WTC11 (cell line): ENCODE results near the gene NCKAP5L. TPM values are rescaled to one million over a fixed set of nuclear protein-coding genes. Genes with fewer than 3 reads are reported as not detected.
A peak's percentile ranks its signal among the peaks of the same experiment; 100 is the strongest.
"Not testable (repeated sequence)": the region's sequence is repeated elsewhere in the genome, so short reads cannot be mapped to it uniquely, and the experiment has no call there.

Source experiments
- ATAC-seq: fragments of 200-7000 bp; cut with Tn5 transposase; 2 replicates; pipeline ENCODE4 v1.10.0; 2021; ENCODE audit warnings: mild to moderate bottlenecking, moderate library complexity
- CTCF ChIA-PET: fragments of 300-600 bp; sonication (Branson Sonifier 250); formaldehyde crosslinking; loops from one replicate; lab custom pipeline; 2021; ENCODE audit warnings: antibody characterized with exemption; lab: Charles Lee
- POLR2A ChIA-PET: fragments of 350-600 bp; sonication (Branson Sonifier 250); formaldehyde crosslinking; loops from one replicate; lab custom pipeline; 2021; ENCODE audit warnings: antibody characterized with exemption; lab: Charles Lee
- DNase-seq: peaks from one replicate; pipeline ENCODE4 v3.0.0; 2021; ENCODE audit warnings: low spot score
- H3K27ac Mint-ChIP-seq: 2 replicates; pipeline ENCODE4 v1.8.0; 2021; ENCODE audit warnings: mixed read lengths
- H3K27me3 Mint-ChIP-seq: 2 replicates; pipeline ENCODE4 v1.8.0; 2021; ENCODE audit warnings: low read depth, mild to moderate bottlenecking, moderate library complexity, mixed read lengths
- H3K36me3 Mint-ChIP-seq: 2 replicates; pipeline ENCODE4 v1.8.0; 2021; ENCODE audit warnings: mixed read lengths
- H3K4me1 Mint-ChIP-seq: 2 replicates; pipeline ENCODE4 v1.8.0; 2022; ENCODE audit warnings: mixed read lengths
- H3K4me3 Mint-ChIP-seq: 2 replicates; pipeline ENCODE4 v1.8.0; 2021; ENCODE audit warnings: mild to moderate bottlenecking, moderate library complexity, mixed read lengths
- H3K9me3 Mint-ChIP-seq: 2 replicates; pipeline ENCODE4 v1.8.0; 2021; ENCODE audit warnings: mixed read lengths
- ATF1 ChIP-seq: sonication (generic); formaldehyde crosslinking; IDR thresholded peaks from 2 replicates; pipeline ENCODE4 v1.8.1; 2023; ENCODE audit warnings: mild to moderate bottlenecking, moderate library complexity, missing genetic modification reagents
- ATF2 ChIP-seq: sonication (generic); formaldehyde crosslinking; IDR thresholded peaks from 2 replicates; pipeline ENCODE4 v1.8.1; 2022; ENCODE audit warnings: low read depth, missing genetic modification reagents, borderline replicate concordance
- ATF3 ChIP-seq: sonication (generic); formaldehyde crosslinking; conservative IDR thresholded peaks from 2 replicates; pipeline ENCODE4 v1.8.1; 2022; ENCODE audit warnings: mild to moderate bottlenecking, missing genetic modification reagents
- CDX4 ChIP-seq: fragments of 250-450 bp; sonication (Bioruptor Pico); IDR thresholded peaks from 2 replicates; pipeline ENCODE4 v1.9.0; 2021; ENCODE audit warnings: moderate library complexity, mild to moderate bottlenecking, inconsistent platforms, borderline replicate concordance
- CREB1 ChIP-seq: sonication (generic); formaldehyde crosslinking; IDR thresholded peaks from 2 replicates; pipeline ENCODE4 v1.8.0; 2023; ENCODE audit warnings: mild to moderate bottlenecking, missing genetic modification reagents
- CTCF ChIP-seq: fragments of 200-600 bp; IDR thresholded peaks from 2 replicates; pipeline ENCODE4 v1.8.0; 2022; ENCODE audit warnings: antibody characterized with exemption
- EMX1 ChIP-seq: fragments of 250-450 bp; sonication (Bioruptor Pico); IDR thresholded peaks from 2 replicates; pipeline ENCODE4 v1.8.0; 2021; ENCODE audit warnings: mild to moderate bottlenecking
- ERG ChIP-seq: fragments of 250-450 bp; sonication (Bioruptor Pico); IDR thresholded peaks from 2 replicates; pipeline ENCODE4 v1.8.0; 2021; ENCODE audit warnings: mild to moderate bottlenecking
- ESRRA ChIP-seq: sonication (generic); formaldehyde crosslinking; IDR thresholded peaks from 2 replicates; pipeline ENCODE4 v1.8.1; 2022; ENCODE audit warnings: mild to moderate bottlenecking, missing genetic modification reagents, borderline replicate concordance
- GABPB1 ChIP-seq: sonication (generic); formaldehyde crosslinking; IDR thresholded peaks from 2 replicates; pipeline ENCODE4 v1.8.1; 2023; ENCODE audit warnings: mild to moderate bottlenecking, missing genetic modification reagents
- JUN ChIP-seq: sonication (generic); formaldehyde crosslinking; IDR thresholded peaks from 2 replicates; pipeline ENCODE4 v1.8.0; 2023; ENCODE audit warnings: mild to moderate bottlenecking, missing genetic modification reagents
- KAT7 ChIP-seq: sonication (generic); formaldehyde crosslinking; IDR thresholded peaks from 2 replicates; pipeline ENCODE4 v1.8.1; 2023; ENCODE audit warnings: missing genetic modification reagents, mild to moderate bottlenecking, borderline replicate concordance
- MLX ChIP-seq: sonication (generic); formaldehyde crosslinking; IDR thresholded peaks from 2 replicates; pipeline ENCODE4 v1.8.1; 2023; ENCODE audit warnings: mild to moderate bottlenecking, missing genetic modification reagents, moderate library complexity
- MXD4 ChIP-seq: fragments of 250-450 bp; sonication (Bioruptor Pico); IDR thresholded peaks from 2 replicates; pipeline ENCODE4 v1.8.0; 2021; ENCODE audit warnings: mild to moderate bottlenecking, moderate library complexity, borderline replicate concordance
- MYBL2 ChIP-seq: sonication (generic); formaldehyde crosslinking; IDR thresholded peaks from 2 replicates; pipeline ENCODE4 v1.8.1; 2023; ENCODE audit warnings: mild to moderate bottlenecking, moderate library complexity, missing genetic modification reagents
- NFATC4 ChIP-seq: fragments of 250-450 bp; sonication (Bioruptor Pico); IDR thresholded peaks from 2 replicates; pipeline ENCODE4 v1.9.0; 2021; ENCODE audit warnings: mild to moderate bottlenecking
- NFYB ChIP-seq: sonication (generic); formaldehyde crosslinking; conservative IDR thresholded peaks from 2 replicates; pipeline ENCODE4 v1.8.0; 2022; ENCODE audit warnings: low read depth, missing genetic modification reagents
- NR1H2 ChIP-seq: sonication (generic); formaldehyde crosslinking; IDR thresholded peaks from 2 replicates; pipeline ENCODE4 v1.9.0; 2021; ENCODE audit warnings: mild to moderate bottlenecking, moderate library complexity, missing genetic modification reagents
- NR3C1 ChIP-seq: sonication (generic); formaldehyde crosslinking; conservative IDR thresholded peaks from 2 replicates; pipeline ENCODE4 v1.8.1; 2023; ENCODE audit warnings: low read depth, mild to moderate bottlenecking, missing genetic modification reagents
- OVOL2 ChIP-seq: fragments of 250-450 bp; sonication (Bioruptor Pico); IDR thresholded peaks from 2 replicates; pipeline ENCODE4 v1.9.0; 2021; ENCODE audit warnings: mild to moderate bottlenecking, borderline replicate concordance
- SMAD3 ChIP-seq: sonication (generic); formaldehyde crosslinking; IDR thresholded peaks from 2 replicates; pipeline ENCODE4 v1.8.0; 2022; ENCODE audit warnings: missing genetic modification reagents, mild to moderate bottlenecking, borderline replicate concordance
- TEAD4 ChIP-seq: sonication (generic); formaldehyde crosslinking; IDR thresholded peaks from 2 replicates; pipeline ENCODE4 v1.8.0; 2022; ENCODE audit warnings: mild to moderate bottlenecking, missing genetic modification reagents
- TP53 ChIP-seq: sonication (generic); formaldehyde crosslinking; IDR thresholded peaks from 2 replicates; pipeline ENCODE4 v1.8.1; 2023; ENCODE audit warnings: mild to moderate bottlenecking, missing genetic modification reagents
- USF2 ChIP-seq: sonication (generic); formaldehyde crosslinking; IDR thresholded peaks from 2 replicates; pipeline ENCODE4 v1.8.1; 2023; ENCODE audit warnings: mild to moderate bottlenecking, missing genetic modification reagents, moderate library complexity
- ZMAT4 ChIP-seq: fragments of 250-450 bp; sonication (Bioruptor Pico); IDR thresholded peaks from 2 replicates; pipeline ENCODE4 v1.9.0; 2021; ENCODE audit warnings: mild to moderate bottlenecking
- ZNF121 ChIP-seq: sonication (generic); formaldehyde crosslinking; IDR thresholded peaks from 2 replicates; pipeline ENCODE4 v1.8.0; 2023; ENCODE audit warnings: missing genetic modification reagents
- ZNF232 ChIP-seq: sonication (generic); formaldehyde crosslinking; IDR thresholded peaks from 2 replicates; pipeline ENCODE4 v1.8.0; 2022; ENCODE audit warnings: mild to moderate bottlenecking, missing genetic modification reagents
- ZNF263 ChIP-seq: sonication (generic); formaldehyde crosslinking; IDR thresholded peaks from 2 replicates; pipeline ENCODE4 v1.8.1; 2022; ENCODE audit warnings: low read depth, mild to moderate bottlenecking, moderate library complexity, missing genetic modification reagents
- ZNF416 ChIP-seq: fragments of 250-450 bp; sonication (Bioruptor Pico); IDR thresholded peaks from 2 replicates; pipeline ENCODE4 v1.9.0; 2021; ENCODE audit warnings: mild to moderate bottlenecking, inconsistent platforms
- total RNA-seq: library from RNA; stranded (reverse); gene quantifications from 3 replicates; pipeline ENCODE4 v1.2.3, GENCODE V29; 2021

NCKAP5L gene
- total RNA-seq, 1 experiment from 2014 or later: 27.8 TPM

GRCh38 chr12:49776858-49777257 is 51.4 kb downstream of the NCKAP5L start:
- Mint-ChIP-seq H3K27me3 (peaks cover 20% of the 10 kb centered on the region), H3K4me1 (peaks cover 17% of the 10 kb centered on the region), H3K36me3 (no peaks in the 10 kb centered on the region), H3K9me3 (no peaks in the 10 kb centered on the region), H3K27ac (no peak overlapping the region), H3K4me3 (no peak overlapping the region)
- POLR2A ChIA-PET: interaction anchor here (0.7 kb wide), 1 partner anchor 28 kb away, joined by 4 read pairs; no protein-coding TSS in a partner anchor
- DNase-seq: no peak
- CTCF ChIA-PET: interaction anchor here (0.8 to 3.2 kb wide), 10 partner anchors 13 to 190 kb away, joined by 3 to 33 read pairs (median 12); partner anchors contain the start of genes BCDIN3D, NCKAP5L and TMBIM6
- no peak for ATAC-seq
- no peak for TF ChIP-seq MLX
- TF ChIP-seq SMAD3: no peak
- no peak for TF ChIP-seq TEAD4 (CRISPR knock-in tag)
- no peak for TF ChIP-seq CDX4
- TF ChIP-seq ZMAT4: no peak
- no peak for TF ChIP-seq EMX1
- no peak for TF ChIP-seq JUN (CRISPR knock-in tag)
- no peak for TF ChIP-seq MYBL2 (CRISPR knock-in tag)
- no peak for TF ChIP-seq ZNF121 (CRISPR knock-in tag)
- TF ChIP-seq USF2 (CRISPR knock-in tag): no peak
- TF ChIP-seq CREB1 (CRISPR knock-in tag): no peak
- TF ChIP-seq NR1H2: no peak
- no peak for TF ChIP-seq ESRRA (CRISPR knock-in tag)
- TF ChIP-seq ZNF232: no peak
- TF ChIP-seq ZNF416 (CRISPR knock-in tag): no peak
- TF ChIP-seq NFYB: no peak
- TF ChIP-seq ATF3 (CRISPR knock-in tag): no peak

GRCh38 chr12:49776413-49776812 is 51.8 kb downstream of the NCKAP5L start:
- H3K4me1 Mint-ChIP-seq: peaks cover 17% of the 10 kb centered on the region
- no peak overlapping the region for H3K4me3 Mint-ChIP-seq
- POLR2A ChIA-PET: interaction anchor here (0.7 kb wide), 1 partner anchor 28 kb away, joined by 4 read pairs; no protein-coding TSS in a partner anchor
- H3K9me3 Mint-ChIP-seq: no peaks in the 10 kb centered on the region
- H3K27ac Mint-ChIP-seq: no peak overlapping the region
- CTCF ChIA-PET: interaction anchor here (2.2 to 3.2 kb wide), 3 partner anchors 35 to 191 kb away, joined by 12 to 33 read pairs (median 13); partner anchors contain the start of genes NCKAP5L and TMBIM6
- ATAC-seq (peak; percentile 89), DNase-seq (peak; percentile 72)
- peaks cover 20% of the 10 kb centered on the region for H3K27me3 Mint-ChIP-seq
- TF ChIP-seq CTCF: peak; percentile 50
- TF ChIP-seq NFATC4 (CRISPR knock-in tag): no peak
- no peak for TF ChIP-seq OVOL2 (CRISPR knock-in tag)
- no peak for TF ChIP-seq ERG
- TF ChIP-seq ZNF263 (CRISPR knock-in tag): no peak
- no peak for TF ChIP-seq NR3C1 (CRISPR knock-in tag)
- TF ChIP-seq NFYB: no peak
- no peak for TF ChIP-seq KAT7 (CRISPR knock-in tag)
- TF ChIP-seq MXD4 (CRISPR knock-in tag): no peak
- no peak for TF ChIP-seq TP53 (CRISPR knock-in tag)
- no peak for TF ChIP-seq ATF2 (CRISPR knock-in tag)
- TF ChIP-seq ATF1: no peak
- TF ChIP-seq JUN (CRISPR knock-in tag): no peak
- peak; percentile 85 for TF ChIP-seq GABPB1 (CRISPR knock-in tag)
- H3K36me3 Mint-ChIP-seq: no peaks in the 10 kb centered on the region

GRCh38 chr12:49773102-49773501 is 55.1 kb downstream of the NCKAP5L start:
- POLR2A ChIA-PET, H3K36me3 Mint-ChIP-seq, DNase-seq, H3K9me3 Mint-ChIP-seq, ATAC-seq, H3K27ac Mint-ChIP-seq, H3K27me3 Mint-ChIP-seq, H3K4me3 Mint-ChIP-seq: not testable (repeated sequence)
- H3K4me1 Mint-ChIP-seq: peaks cover 13% of the 10 kb centered on the region
- CTCF ChIA-PET: interaction anchor here (0.7 to 1.6 kb wide), 4 partner anchors 11 to 150 kb away, joined by 3 to 7 read pairs (median 4); partner anchors contain the start of gene PRPF40B
